GM12878 (cell line): ENCODE data around the gene TCOF1. TPM values are rescaled to one million over a fixed set of nuclear protein-coding genes. Genes with fewer than 3 reads are reported as not detected.

ENCODE experiments used
- CBFB ChIP-seq: IDR thresholded peaks from 2 replicates; pipeline ENCODE4 v1.6.1; 2016; ENCODE audit warnings: antibody characterized with exemption, low read depth
- CEBPB ChIP-seq, 2 experiments: fragments of 150-350 bp in 1 of 2; IDR thresholded peaks; 2 replicates each; pipeline ENCODE4 v1.6.1; 2012 to 2014; ENCODE audit warnings: low read depth in 2 of 2, low read length in 2 of 2, borderline replicate concordance in 1 of 2, inconsistent platforms in 1 of 2
- GATAD2B ChIP-seq: fragments of 450-650 bp; conservative IDR thresholded peaks from 2 replicates; pipeline ENCODE4 v1.6.1; 2017; ENCODE audit warnings: low read depth, mild to moderate bottlenecking, moderate library complexity
- IKZF2 ChIP-seq, 2 experiments: fragments of 450-650 bp; IDR thresholded peaks; 2 replicates each; pipeline ENCODE4 v1.6.1; 2017; ENCODE audit warnings: mild to moderate bottlenecking in 2 of 2, moderate library complexity in 2 of 2
- JUND ChIP-seq: IDR thresholded peaks from 2 replicates; pipeline ENCODE4 v1.6.1; 2012; ENCODE audit warnings: low read depth, mild to moderate bottlenecking, low read length, improper control_type of control experiment, moderate library complexity
- KDM1A ChIP-seq: fragments of 200-600 bp; sonication (generic); IDR thresholded peaks from 2 replicates; pipeline ENCODE4 v1.6.1; 2016; ENCODE audit warnings: borderline replicate concordance
- MTA3 ChIP-seq: IDR thresholded peaks from 2 replicates; pipeline ENCODE4 v1.6.1; 2012; ENCODE audit warnings: low read length, inconsistent platforms, borderline replicate concordance
- MYC ChIP-seq: IDR thresholded peaks from 2 replicates; pipeline ENCODE4 v1.6.1; 2011; ENCODE audit warnings: mild to moderate bottlenecking, low read length, moderate library complexity, inconsistent platforms; ENCODE audit not compliant: insufficient read depth, insufficient replicate concordance, insufficient read length, severe bottlenecking
- PAX5 ChIP-seq: IDR thresholded peaks from 2 replicates; pipeline ENCODE4 v1.6.1; 2011; ENCODE audit warnings: low read depth, low read length, borderline replicate concordance
- RCOR1 ChIP-seq: conservative IDR thresholded peaks from 2 replicates; pipeline ENCODE4 v1.6.1; 2012; ENCODE audit warnings: low read depth, low read length, improper control_type of control experiment
- SIX5 ChIP-seq: IDR thresholded peaks from 2 replicates; pipeline ENCODE4 v1.6.1; 2011; ENCODE audit warnings: mild to moderate bottlenecking, low read depth, low read length, moderate library complexity; ENCODE audit not compliant: severe bottlenecking
- SMAD1 ChIP-seq: fragments of 450-650 bp; IDR thresholded peaks from 2 replicates; pipeline ENCODE4 v1.6.1; 2018; ENCODE audit warnings: mild to moderate bottlenecking, low read depth; ENCODE audit not compliant: partially characterized antibody
- SMAD5 ChIP-seq: IDR thresholded peaks from 2 replicates; pipeline ENCODE4 v1.6.1; 2016; ENCODE audit warnings: antibody characterized with exemption, low read depth
- SMARCA5 ChIP-seq: fragments of 450-650 bp; IDR thresholded peaks from 2 replicates; pipeline ENCODE4 v1.6.1; 2017; ENCODE audit warnings: mild to moderate bottlenecking
- SMC3 ChIP-seq: IDR thresholded peaks from 2 replicates; pipeline ENCODE4 v1.6.1; 2011; ENCODE audit warnings: low read length, improper control_type of control experiment, borderline replicate concordance
- SPI1 ChIP-seq: IDR thresholded peaks from 2 replicates; pipeline ENCODE4 v1.6.1; 2011; ENCODE audit warnings: low read depth, mild to moderate bottlenecking, low read length, moderate library complexity, borderline replicate concordance; ENCODE audit not compliant: insufficient read depth
- SRF ChIP-seq, 2 experiments: IDR thresholded peaks; 2 replicates each; pipeline ENCODE4 v1.6.1; 2011; ENCODE audit warnings: low read depth in 2 of 2, low read length in 2 of 2, mild to moderate bottlenecking in 1 of 2, moderate library complexity in 1 of 2
- ZNF207 ChIP-seq: fragments of 450-650 bp; IDR thresholded peaks from 2 replicates; pipeline ENCODE4 v1.6.1; 2014; ENCODE audit warnings: antibody characterized with exemption, mild to moderate bottlenecking, borderline replicate concordance
- polyA plus RNA-seq, 11 experiments: library from polyadenylated mRNA; depleted of rRNA in 4 of 11; unstranded in 6 of 11; stranded (reverse) in 5 of 11; fragments of >200 nt; fragmentation: Nextera tagmentation in 4 of 11; fragmentation: Illumina TruSeq in 1 of 11; extraction: Ambion mirVana in 4 of 11; extraction: Trizol in 1 of 11; gene quantifications; 1 replicate in 1 of 11; 2 replicates in 10 of 11; pipeline versions ENCODE4 v1.2.1 to v1.2.3, GENCODE V29; 2011 to 2016; ENCODE audit warnings: inconsistent platforms in 2 of 11, missing spikeins in 2 of 11, low read depth in 1 of 11
- total RNA-seq, 4 experiments: library from RNA; depleted of rRNA in 3 of 4; stranded (reverse); fragments of >200 nt in 3 of 4; fragmentation: Illumina TruSeq in 1 of 4; extraction: Trizol in 1 of 4; gene quantifications; 2 replicates each; pipeline versions ENCODE4 v1.2.1 to v1.2.3, GENCODE V29; 2013 to 2021
- TF ChIP-seq, protein P1 (sequence below): fragments of 450-650 bp; formaldehyde crosslinking; IDR thresholded peaks from 2 replicates; pipeline ENCODE4 v1.5.0; 2022; ENCODE audit warnings: mild to moderate bottlenecking, missing genetic modification characterization
- TF ChIP-seq, protein P2 (sequence below): IDR thresholded peaks from 2 replicates; pipeline ENCODE4 v1.6.1; 2012; ENCODE audit warnings: improper control_type of control experiment, low read depth, low read length; ENCODE audit not compliant: insufficient replicate concordance

TCOF1 gene
- total and polyA plus RNA-seq, 10 of the 15 experiments (the other 5 are each of a cell fraction or from before 2014, with no cell fraction given) = 8.7 to 83.9 (median 38.9) TPM

DNA sequence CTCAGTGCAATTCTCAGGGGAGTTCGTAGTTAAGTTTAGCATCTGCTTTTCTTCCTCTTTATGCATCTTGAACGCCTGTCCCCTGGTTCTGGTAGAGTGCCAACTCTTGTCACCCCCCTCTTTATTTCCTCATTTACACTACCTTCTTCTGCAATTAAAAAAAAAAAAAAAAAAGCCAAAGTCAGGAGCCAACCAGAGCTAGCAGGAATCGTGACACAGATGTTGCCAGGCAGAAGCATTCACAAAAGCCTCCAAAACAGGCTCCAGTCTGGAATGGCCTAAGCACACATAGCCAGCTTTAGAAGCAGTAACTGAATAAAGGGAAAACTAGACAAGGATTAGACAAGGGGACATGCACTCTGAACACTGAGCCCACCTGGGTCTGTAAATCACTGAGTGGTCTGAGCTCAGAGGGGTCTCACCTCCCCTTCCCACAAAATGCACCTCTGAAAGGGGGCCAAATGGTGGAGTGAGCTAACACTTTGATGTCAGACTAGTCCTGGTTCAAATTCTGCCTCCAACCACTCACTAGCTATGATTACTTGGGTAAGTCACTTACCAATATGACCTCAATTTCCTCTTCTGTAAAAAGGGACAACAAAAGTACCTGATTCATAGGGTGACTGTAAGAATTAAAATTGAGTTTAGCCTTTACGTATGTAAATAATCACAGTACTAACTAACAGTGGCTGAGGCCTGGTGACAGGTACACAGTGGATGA lies 53.2 kb downstream of the TCOF1 start (continued):
- TF ChIP-seq, protein P1, sequence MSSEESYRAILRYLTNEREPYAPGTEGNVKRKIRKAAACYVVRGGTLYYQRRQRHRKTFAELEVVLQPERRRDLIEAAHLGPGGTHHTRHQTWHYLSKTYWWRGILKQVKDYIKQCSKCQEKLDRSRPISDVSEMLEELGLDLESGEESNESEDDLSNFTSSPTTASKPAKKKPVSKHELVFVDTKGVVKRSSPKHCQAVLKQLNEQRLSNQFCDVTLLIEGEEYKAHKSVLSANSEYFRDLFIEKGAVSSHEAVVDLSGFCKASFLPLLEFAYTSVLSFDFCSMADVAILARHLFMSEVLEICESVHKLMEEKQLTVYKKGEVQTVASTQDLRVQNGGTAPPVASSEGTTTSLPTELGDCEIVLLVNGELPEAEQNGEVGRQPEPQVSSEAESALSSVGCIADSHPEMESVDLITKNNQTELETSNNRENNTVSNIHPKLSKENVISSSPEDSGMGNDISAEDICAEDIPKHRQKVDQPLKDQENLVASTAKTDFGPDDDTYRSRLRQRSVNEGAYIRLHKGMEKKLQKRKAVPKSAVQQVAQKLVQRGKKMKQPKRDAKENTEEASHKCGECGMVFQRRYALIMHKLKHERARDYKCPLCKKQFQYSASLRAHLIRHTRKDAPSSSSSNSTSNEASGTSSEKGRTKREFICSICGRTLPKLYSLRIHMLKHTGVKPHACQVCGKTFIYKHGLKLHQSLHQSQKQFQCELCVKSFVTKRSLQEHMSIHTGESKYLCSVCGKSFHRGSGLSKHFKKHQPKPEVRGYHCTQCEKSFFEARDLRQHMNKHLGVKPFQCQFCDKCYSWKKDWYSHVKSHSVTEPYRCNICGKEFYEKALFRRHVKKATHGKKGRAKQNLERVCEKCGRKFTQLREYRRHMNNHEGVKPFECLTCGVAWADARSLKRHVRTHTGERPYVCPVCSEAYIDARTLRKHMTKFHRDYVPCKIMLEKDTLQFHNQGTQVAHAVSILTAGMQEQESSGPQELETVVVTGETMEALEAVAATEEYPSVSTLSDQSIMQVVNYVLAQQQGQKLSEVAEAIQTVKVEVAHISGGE (CRISPR knock-in tag) = peak; percentile 57
- TF ChIP-seq, protein P2, sequence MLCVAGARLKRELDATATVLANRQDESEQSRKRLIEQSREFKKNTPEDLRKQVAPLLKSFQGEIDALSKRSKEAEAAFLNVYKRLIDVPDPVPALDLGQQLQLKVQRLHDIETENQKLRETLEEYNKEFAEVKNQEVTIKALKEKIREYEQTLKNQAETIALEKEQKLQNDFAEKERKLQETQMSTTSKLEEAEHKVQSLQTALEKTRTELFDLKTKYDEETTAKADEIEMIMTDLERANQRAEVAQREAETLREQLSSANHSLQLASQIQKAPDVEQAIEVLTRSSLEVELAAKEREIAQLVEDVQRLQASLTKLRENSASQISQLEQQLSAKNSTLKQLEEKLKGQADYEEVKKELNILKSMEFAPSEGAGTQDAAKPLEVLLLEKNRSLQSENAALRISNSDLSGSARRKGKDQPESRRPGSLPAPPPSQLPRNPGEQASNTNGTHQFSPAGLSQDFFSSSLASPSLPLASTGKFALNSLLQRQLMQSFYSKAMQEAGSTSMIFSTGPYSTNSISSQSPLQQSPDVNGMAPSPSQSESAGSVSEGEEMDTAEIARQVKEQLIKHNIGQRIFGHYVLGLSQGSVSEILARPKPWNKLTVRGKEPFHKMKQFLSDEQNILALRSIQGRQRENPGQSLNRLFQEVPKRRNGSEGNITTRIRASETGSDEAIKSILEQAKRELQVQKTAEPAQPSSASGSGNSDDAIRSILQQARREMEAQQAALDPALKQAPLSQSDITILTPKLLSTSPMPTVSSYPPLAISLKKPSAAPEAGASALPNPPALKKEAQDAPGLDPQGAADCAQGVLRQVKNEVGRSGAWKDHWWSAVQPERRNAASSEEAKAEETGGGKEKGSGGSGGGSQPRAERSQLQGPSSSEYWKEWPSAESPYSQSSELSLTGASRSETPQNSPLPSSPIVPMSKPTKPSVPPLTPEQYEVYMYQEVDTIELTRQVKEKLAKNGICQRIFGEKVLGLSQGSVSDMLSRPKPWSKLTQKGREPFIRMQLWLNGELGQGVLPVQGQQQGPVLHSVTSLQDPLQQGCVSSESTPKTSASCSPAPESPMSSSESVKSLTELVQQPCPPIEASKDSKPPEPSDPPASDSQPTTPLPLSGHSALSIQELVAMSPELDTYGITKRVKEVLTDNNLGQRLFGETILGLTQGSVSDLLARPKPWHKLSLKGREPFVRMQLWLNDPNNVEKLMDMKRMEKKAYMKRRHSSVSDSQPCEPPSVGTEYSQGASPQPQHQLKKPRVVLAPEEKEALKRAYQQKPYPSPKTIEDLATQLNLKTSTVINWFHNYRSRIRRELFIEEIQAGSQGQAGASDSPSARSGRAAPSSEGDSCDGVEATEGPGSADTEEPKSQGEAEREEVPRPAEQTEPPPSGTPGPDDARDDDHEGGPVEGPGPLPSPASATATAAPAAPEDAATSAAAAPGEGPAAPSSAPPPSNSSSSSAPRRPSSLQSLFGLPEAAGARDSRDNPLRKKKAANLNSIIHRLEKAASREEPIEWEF = peak; percentile 70
- TF ChIP-seq RCOR1 (no peak), IKZF2 (IDR thresholded peaks at IDR 0.05) (no peak), SRF (IDR thresholded peaks at IDR 0.05; ENCODE audit: low read depth in 2 of 2, low read length in 2 of 2) (no peak), SMAD1 (peak; percentile 71), CEBPB (IDR thresholded peaks at IDR 0.05; ENCODE audit: borderline replicate concordance in 1 of 2, low read depth in 2 of 2, low read length in 2 of 2) (peak in 1 of 2 experiments; percentile 57; a peak in 1 of 4 replicates), KDM1A (no peak), PAX5 (peak; percentile 61; the same call in 1 of the 2 replicates), ZNF207 (no peak; the same call in none of the 2 replicates), MYC (no peak), JUND (no peak), CBFB (peak; percentile 68), GATAD2B (no peak), SMARCA5 (no peak), SMC3 (no peak), MTA3 (no peak), SPI1 (no peak), SMAD5 (0 out of 2 replicates have a peak, but pooled peaks have one; percentile 0), SIX5 (no peak)
